Muscle of leg (tissue), 11 donors: ENCODE results near the gene FGD5. TPM values are rescaled to one million over a fixed set of nuclear protein-coding genes. Genes with fewer than 3 reads are reported as not detected.

Experiments used
- DNase-seq: peaks from one replicate; pipeline ENCODE4 v3.0.0; 2013
- H3K27ac ChIP-seq: one replicate; pipeline ENCODE4 v1.5.1; 2013; ENCODE audit warnings: mild to moderate bottlenecking, low read length, control low read depth
- H3K27me3 ChIP-seq: one replicate; pipeline ENCODE4 v1.6.1; 2013; ENCODE audit warnings: low read length; ENCODE audit not compliant: control insufficient read depth, insufficient read depth
- H3K36me3 ChIP-seq: one replicate; pipeline ENCODE4 v1.6.1; 2013; ENCODE audit warnings: low read length; ENCODE audit not compliant: control insufficient read depth, insufficient read depth
- H3K4me1 ChIP-seq: one replicate; pipeline ENCODE4 v1.6.1; 2013; ENCODE audit warnings: low read length; ENCODE audit not compliant: control insufficient read depth, insufficient read depth
- H3K4me3 ChIP-seq: one replicate; pipeline ENCODE4 v1.5.1; 2013; ENCODE audit warnings: low read length, control low read depth
- H3K9me3 ChIP-seq: replicated peaks from 2 replicates; pipeline ENCODE4 v1.6.1; 2013; ENCODE audit warnings: low read depth, low read length; ENCODE audit not compliant: control insufficient read depth
- WGBS: methylation state at CpG from one replicate; pipeline ENCODE4 v1.1.5; 2013; ENCODE audit warnings: missing lambda C conversion rate; ENCODE audit not compliant: insufficient coverage; 5-methylcytosine and 5-hydroxymethylcytosine counted together
- polyA plus RNA-seq, 8 donors: library from polyadenylated mRNA; unstranded; fragments of 120-200 nt; gene quantifications; one replicate each; pipeline versions ENCODE4 v1.2.1 to v1.2.3, GENCODE V29; 2013; ENCODE audit warnings: inconsistent platforms in 1 of 8, low replicate concordance in 1 of 8; ENCODE audit not compliant: insufficient read length in 8 of 8, insufficient read depth in 1 of 8
- total RNA-seq: library from RNA; stranded (reverse); fragments of 120-200 nt; gene quantifications from one replicate; pipeline ENCODE4 v1.2.4, GENCODE V29; 2013

FGD5 gene
- total and polyA plus RNA-seq, 9 donors = 14.1 to 26.4 (median 20.0) TPM

- WGBS = 100% methylated on average over 3 of the region's 5 CpGs
- Histone ChIP-seq H3K4me3 (no peak overlapping the region), H3K27me3 (no peaks in the 10 kb centered on the region), H3K36me3 (peaks cover 17% of the 10 kb centered on the region), H3K27ac (no peak overlapping the region), H3K9me3 (peaks cover 4% of the 10 kb centered on the region), H3K4me1 (no peaks in the 10 kb centered on the region)
- no peak for DNase-seq
Observed at GRCh38 chr3:14962762-14963161, 144.0 kb downstream of the FGD5 start.

DNA sequence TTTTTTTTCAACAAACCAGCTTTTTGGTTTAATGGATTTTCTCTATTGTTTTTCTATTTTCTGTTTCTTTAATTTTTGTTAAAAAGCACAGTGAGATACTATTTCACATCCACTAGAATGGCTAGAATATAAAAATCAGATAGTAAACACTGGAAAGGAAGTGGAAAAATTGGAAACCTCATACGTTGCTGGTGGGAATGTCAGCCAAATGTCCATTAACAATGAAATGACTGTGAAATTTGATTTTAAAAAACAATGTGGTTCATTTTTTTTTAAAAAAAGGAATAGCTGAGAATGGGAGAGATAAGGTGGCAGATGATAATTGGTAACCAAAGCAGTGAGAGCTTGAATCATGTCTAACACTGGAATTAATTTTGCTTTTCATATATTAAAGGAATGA is 148.5 kb downstream of the FGD5 start:
- Histone ChIP-seq H3K36me3 (peaks cover 19% of the 10 kb centered on the region), H3K27ac (no peak overlapping the region), H3K9me3 (peaks cover 4% of the 10 kb centered on the region), H3K27me3 (no peaks in the 10 kb centered on the region), H3K4me1 (no peaks in the 10 kb centered on the region), H3K4me3 (no peak overlapping the region)
- DNase-seq = no peak
- WGBS = no CpG with 5 or more reads among the region's 1 CpG

DNA sequence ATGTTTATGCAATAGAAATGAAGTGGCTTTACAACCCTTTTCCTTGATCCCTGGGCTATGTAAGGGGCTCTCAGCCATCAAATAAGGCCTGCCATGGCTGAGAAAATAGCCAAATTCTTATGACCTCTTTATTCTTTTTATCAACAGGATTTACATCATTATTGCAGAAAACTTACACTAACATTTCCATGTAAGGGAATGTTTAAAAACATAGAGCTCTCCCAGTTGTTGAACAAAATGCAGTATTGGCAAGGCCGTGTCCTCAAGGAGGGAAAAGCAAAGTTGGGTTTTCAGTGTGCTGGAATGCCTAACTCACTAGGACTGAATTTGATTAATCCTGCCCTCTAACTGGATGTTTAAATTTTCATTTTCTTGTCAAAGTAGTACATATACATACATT is 150.9 kb downstream of the FGD5 start:
- DNase-seq = no peak
- no peak overlapping the region for H3K27ac ChIP-seq
- no CpG with 5 or more reads among the region's 1 CpG for WGBS
- no peaks in the 10 kb centered on the region for H3K4me1 ChIP-seq
- H3K36me3 ChIP-seq = peaks cover 22% of the 10 kb centered on the region
- no peak overlapping the region for H3K4me3 ChIP-seq
- H3K9me3 ChIP-seq = peaks cover 4% of the 10 kb centered on the region
- no peaks in the 10 kb centered on the region for H3K27me3 ChIP-seq

GRCh38 chr3:14976317-14976716 is 157.6 kb downstream of the FGD5 start:
- H3K27me3 ChIP-seq = no peaks in the 10 kb centered on the region
- H3K27ac ChIP-seq = no peak overlapping the region
- no peak for DNase-seq
- no peaks in the 10 kb centered on the region for H3K4me1 ChIP-seq
- H3K36me3 ChIP-seq = peaks cover 10% of the 10 kb centered on the region
- H3K9me3 ChIP-seq = no peaks in the 10 kb centered on the region
- H3K4me3 ChIP-seq = no peak overlapping the region
- no CpG with 5 or more reads among the region's 1 CpG for WGBS

- Histone ChIP-seq H3K4me1 (no peaks in the 10 kb centered on the region), H3K36me3 (no peaks in the 10 kb centered on the region), H3K27ac (no peak overlapping the region), H3K9me3 (peaks cover 3% of the 10 kb centered on the region), H3K27me3 (no peaks in the 10 kb centered on the region), H3K4me3 (no peak overlapping the region)
- WGBS = 96% methylated on average over 2 of the region's 4 CpGs
- DNase-seq = no peak
Observed at GRCh38 chr3:14980689-14981088, 161.9 kb downstream of the FGD5 start.

Other genes with a start within 250 kb of the FGD5 start
- gene CCDC174, start 167.2 kb upstream of the FGD5 start, total RNA-seq = 21.0 TPM
- gene CCDC174, start 167.2 kb upstream of the FGD5 start, polyA plus RNA-seq = 10 to 100 TPM; 14.8 to 19.6 (median 17.2) TPM
- 0.09 TPM for gene C3orf20, start 143.8 kb upstream of the FGD5 start, total RNA-seq
- under 1 TPM; 0.05 to 0.35 (median 0.18) TPM for gene C3orf20, start 143.8 kb upstream of the FGD5 start, polyA plus RNA-seq
- 25.9 TPM for gene NR2C2, start 128.6 kb downstream of the FGD5 start, total RNA-seq
- gene NR2C2, start 128.6 kb downstream of the FGD5 start, polyA plus RNA-seq = 10 to 100 TPM; 24.5 to 41.6 (median 30.4) TPM
- 30.2 TPM for gene MRPS25, start 246.4 kb downstream of the FGD5 start, total RNA-seq
- 10 to 100 TPM; 35.3 to 64.5 (median 46.8) TPM for gene MRPS25, start 246.4 kb downstream of the FGD5 start, polyA plus RNA-seq